SU-DHL-6 (cell line): Measurements from ENCODE around the gene ADD1.
A peak's percentile ranks its signal among the peaks of the same experiment; 100 is the strongest.

ENCODE experiments used
- H2AFZ ChIP-seq: fragments of 200-600 bp; sonication (generic); 2 replicates; pipeline ENCODE4 v1.6.1; 2014; ENCODE audit warnings: low read depth, mild to moderate bottlenecking, moderate library complexity, mixed read lengths, antibody characterized with exemption, low read length; ENCODE audit not compliant: severe bottlenecking
- H3F3A ChIP-seq: fragments of 200-600 bp; shearing (Covaris generic); 2 replicates; pipeline ENCODE4 v1.6.0; 2016; ENCODE audit warnings: antibody characterized with exemption, mild to moderate bottlenecking; ENCODE audit not compliant: insufficient read depth
- H3K27ac ChIP-seq: fragments of 200-600 bp; sonication (generic); 2 replicates; pipeline ENCODE4 v1.5.1; 2016; ENCODE audit warnings: low read depth, mild to moderate bottlenecking, low read length, moderate library complexity, mixed read lengths
- H3K27me3 ChIP-seq: fragments of 200-600 bp; sonication (generic), shearing (Covaris generic); 2 replicates; pipeline ENCODE4 v1.6.0; 2014; ENCODE audit warnings: mild to moderate bottlenecking, low read length
- H3K36me3 ChIP-seq: fragments of 200-600 bp; sonication (generic); 2 replicates; pipeline ENCODE4 v1.6.1; 2014; ENCODE audit warnings: mild to moderate bottlenecking, low read length, mixed read lengths
- H3K4me2 ChIP-seq: fragments of 300-600, 200-600 bp; shearing (Covaris generic), sonication (generic); 2 replicates; pipeline ENCODE4 v1.6.0; 2014; ENCODE audit warnings: low read length, low read depth, mild to moderate bottlenecking; ENCODE audit not compliant: poor library complexity, severe bottlenecking
- H3K4me3 ChIP-seq: fragments of 200-600 bp; sonication (generic); 2 replicates; pipeline ENCODE4 v1.5.1; 2014; ENCODE audit warnings: antibody characterized with exemption, low read length, mild to moderate bottlenecking, mixed read lengths; ENCODE audit not compliant: insufficient read depth, poor library complexity, severe bottlenecking
- H3K79me2 ChIP-seq: fragments of 200-600 bp; sonication (generic); 2 replicates; pipeline ENCODE4 v1.6.1; 2014; ENCODE audit warnings: mild to moderate bottlenecking, low read length, moderate library complexity; ENCODE audit not compliant: insufficient read depth
- H3K9ac ChIP-seq: fragments of 200-600 bp; sonication (generic); 2 replicates; pipeline ENCODE4 v1.7.0; 2014; ENCODE audit warnings: mild to moderate bottlenecking, low read length
- H3K9me2 ChIP-seq: fragments of 200-600 bp; sonication (generic); replicated peaks from 2 replicates; pipeline ENCODE4 v1.6.1; 2014; ENCODE audit warnings: low read length; ENCODE audit not compliant: insufficient read depth
- H3K9me3 ChIP-seq: fragments of 200-600 bp; sonication (generic); 2 replicates; pipeline ENCODE4 v1.6.1; 2014; ENCODE audit warnings: low read length, mixed read lengths; ENCODE audit not compliant: insufficient read depth
- H4K20me1 ChIP-seq: fragments of 200-600 bp; sonication (generic); 2 replicates; pipeline ENCODE4 v1.6.1; 2014; ENCODE audit warnings: low read depth, mild to moderate bottlenecking, antibody characterized with exemption, low read length, moderate library complexity, mixed read lengths
- EZH2phosphoT487 ChIP-seq: fragments of 200-600 bp; sonication (generic), shearing (Covaris generic); conservative IDR thresholded peaks from 2 replicates; pipeline ENCODE4 v1.6.1; 2018; ENCODE audit warnings: mild to moderate bottlenecking, antibody characterized with exemption, low read length, moderate library complexity, mixed read lengths
- TF ChIP-seq, protein P1 (sequence below): fragments of 200-600 bp; sonication (generic); IDR thresholded peaks from one replicate; pipeline ENCODE4 v1.5.1; 2017; ENCODE audit warnings: antibody characterized with exemption, mild to moderate bottlenecking, low read length, moderate library complexity; ENCODE audit not compliant: insufficient read depth, poor library complexity, severe bottlenecking

Gene ADD1, protein sequence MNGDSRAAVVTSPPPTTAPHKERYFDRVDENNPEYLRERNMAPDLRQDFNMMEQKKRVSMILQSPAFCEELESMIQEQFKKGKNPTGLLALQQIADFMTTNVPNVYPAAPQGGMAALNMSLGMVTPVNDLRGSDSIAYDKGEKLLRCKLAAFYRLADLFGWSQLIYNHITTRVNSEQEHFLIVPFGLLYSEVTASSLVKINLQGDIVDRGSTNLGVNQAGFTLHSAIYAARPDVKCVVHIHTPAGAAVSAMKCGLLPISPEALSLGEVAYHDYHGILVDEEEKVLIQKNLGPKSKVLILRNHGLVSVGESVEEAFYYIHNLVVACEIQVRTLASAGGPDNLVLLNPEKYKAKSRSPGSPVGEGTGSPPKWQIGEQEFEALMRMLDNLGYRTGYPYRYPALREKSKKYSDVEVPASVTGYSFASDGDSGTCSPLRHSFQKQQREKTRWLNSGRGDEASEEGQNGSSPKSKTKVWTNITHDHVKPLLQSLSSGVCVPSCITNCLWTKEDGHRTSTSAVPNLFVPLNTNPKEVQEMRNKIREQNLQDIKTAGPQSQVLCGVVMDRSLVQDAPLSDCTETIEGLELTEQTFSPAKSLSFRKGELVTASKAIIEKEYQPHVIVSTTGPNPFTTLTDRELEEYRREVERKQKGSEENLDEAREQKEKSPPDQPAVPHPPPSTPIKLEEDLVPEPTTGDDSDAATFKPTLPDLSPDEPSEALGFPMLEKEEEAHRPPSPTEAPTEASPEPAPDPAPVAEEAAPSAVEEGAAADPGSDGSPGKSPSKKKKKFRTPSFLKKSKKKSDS

DNA sequence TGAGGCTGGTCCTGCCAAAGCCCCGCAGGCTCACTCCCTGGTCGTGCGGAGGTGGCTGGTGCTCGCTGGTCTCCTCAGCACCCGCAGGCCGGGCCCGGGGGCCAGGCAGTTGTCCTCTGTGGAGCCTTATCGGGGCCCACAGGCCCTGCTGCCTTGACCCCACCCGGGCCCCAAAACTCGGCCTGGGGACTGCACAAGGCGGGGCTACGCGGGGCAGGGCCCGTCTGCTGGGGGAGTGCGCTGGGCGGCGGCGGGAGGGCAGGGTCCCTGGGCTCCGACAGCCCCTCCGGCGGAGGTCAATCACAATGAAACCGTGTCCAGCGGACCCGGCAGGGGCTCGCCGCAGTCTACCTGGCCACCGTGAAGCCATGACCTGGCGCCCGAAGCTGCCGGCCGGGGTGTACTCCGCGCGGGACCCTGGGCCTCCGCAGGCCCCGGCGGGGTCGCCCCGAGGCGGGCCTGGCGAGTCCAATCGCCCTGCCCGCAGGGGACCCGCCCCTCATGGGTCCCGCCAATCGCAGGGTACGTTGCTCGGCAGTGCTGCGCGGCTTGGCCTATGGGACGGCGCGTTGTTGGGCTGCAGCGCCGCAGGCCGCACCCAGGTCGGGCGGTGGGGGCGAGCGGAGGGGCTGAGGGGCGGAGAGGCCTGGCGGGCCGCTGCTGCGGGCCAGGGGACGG is at the start of gene ADD1:
Gene ADD1 (plus strand): TSS at position 582 of the 678 bp plus-strand sequence. CDS start 32,072 bp downstream, outside the sequence.
- Histone ChIP-seq H3K4me3 (peak within 1 kb of the TSS; percentile 85), H3F3A (no peaks in the 10 kb centered on the region), H3K9me3 (no peaks in the 10 kb centered on the region), H3K9ac (peak within 1 kb of the TSS; percentile 76), H3K79me2 (no peaks in the 10 kb centered on the region), H3K4me2 (peak within 1 kb of the TSS; percentile 74), H2AFZ (peak within 1 kb of the TSS; percentile 99), H3K9me2 (no peaks in the 10 kb centered on the region), H3K27ac (no peak within 1 kb of the TSS), H3K27me3 (no peaks in the 10 kb centered on the region), H3K36me3 (no peaks in the 10 kb centered on the region), H4K20me1 (peaks cover 13% of the 10 kb centered on the region; the same call in 1 of the 2 replicates)
- TF ChIP-seq, protein P1, sequence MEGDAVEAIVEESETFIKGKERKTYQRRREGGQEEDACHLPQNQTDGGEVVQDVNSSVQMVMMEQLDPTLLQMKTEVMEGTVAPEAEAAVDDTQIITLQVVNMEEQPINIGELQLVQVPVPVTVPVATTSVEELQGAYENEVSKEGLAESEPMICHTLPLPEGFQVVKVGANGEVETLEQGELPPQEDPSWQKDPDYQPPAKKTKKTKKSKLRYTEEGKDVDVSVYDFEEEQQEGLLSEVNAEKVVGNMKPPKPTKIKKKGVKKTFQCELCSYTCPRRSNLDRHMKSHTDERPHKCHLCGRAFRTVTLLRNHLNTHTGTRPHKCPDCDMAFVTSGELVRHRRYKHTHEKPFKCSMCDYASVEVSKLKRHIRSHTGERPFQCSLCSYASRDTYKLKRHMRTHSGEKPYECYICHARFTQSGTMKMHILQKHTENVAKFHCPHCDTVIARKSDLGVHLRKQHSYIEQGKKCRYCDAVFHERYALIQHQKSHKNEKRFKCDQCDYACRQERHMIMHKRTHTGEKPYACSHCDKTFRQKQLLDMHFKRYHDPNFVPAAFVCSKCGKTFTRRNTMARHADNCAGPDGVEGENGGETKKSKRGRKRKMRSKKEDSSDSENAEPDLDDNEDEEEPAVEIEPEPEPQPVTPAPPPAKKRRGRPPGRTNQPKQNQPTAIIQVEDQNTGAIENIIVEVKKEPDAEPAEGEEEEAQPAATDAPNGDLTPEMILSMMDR = no peak
- no peak for TF ChIP-seq EZH2phosphoT487

DNA sequence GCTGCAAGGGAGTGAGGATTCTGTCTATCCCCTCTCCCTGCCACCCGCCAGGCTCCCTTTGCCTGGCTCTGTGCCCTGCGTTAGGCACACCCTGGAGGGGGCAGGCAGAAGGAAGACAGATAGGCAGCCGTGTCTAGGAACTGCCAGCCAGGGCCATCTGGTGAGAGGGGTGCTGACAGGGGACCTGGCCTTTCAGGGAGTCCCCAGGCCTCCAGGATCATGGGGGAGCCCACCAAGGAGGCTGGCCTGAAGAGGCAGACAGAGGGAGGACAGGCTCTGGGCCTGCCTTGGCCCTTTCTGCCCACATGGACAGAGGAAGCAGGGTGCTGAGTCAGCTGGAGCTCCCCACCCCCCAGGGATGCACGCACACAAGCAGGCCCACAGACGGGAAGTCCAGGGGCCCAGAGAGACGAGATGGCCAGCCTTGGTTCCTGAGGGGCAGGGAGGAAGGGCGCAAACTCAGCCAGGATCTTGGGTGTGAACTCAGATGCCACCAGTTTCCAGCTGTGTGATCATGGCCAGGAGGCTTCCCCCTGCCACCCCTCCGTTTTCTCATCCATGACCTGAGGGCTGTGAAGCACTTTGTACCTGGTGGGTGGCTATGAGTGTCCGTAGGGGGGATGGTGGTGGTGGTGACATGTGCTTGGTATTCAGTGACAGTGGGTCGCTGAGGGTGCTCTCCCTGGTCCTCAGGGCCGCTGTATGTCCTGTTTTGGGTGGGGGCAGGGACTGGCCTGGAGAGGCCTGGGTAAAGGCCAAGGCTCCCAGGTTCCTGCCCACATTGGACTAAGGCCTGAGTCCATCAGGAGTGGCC is 49.0 kb upstream of the ADD1 start:
- no peaks in the 10 kb centered on the region for H4K20me1 ChIP-seq
- H3K9me2 ChIP-seq = no peaks in the 10 kb centered on the region
- H3K9ac ChIP-seq = no peak overlapping the region
- H3F3A ChIP-seq = no peaks in the 10 kb centered on the region
- no peaks in the 10 kb centered on the region; the same call in 1 of the 2 replicates for H3K27me3 ChIP-seq
- H3K27ac ChIP-seq = no peak overlapping the region
- H3K36me3 ChIP-seq = no peaks in the 10 kb centered on the region
- H3K4me2 ChIP-seq = no peak overlapping the region
- TF ChIP-seq, protein P1 = no peak
- no peak for TF ChIP-seq EZH2phosphoT487
- H3K79me2 ChIP-seq = no peaks in the 10 kb centered on the region
- H2AFZ ChIP-seq = no peak overlapping the region
- H3K4me3 ChIP-seq = no peak overlapping the region
- H3K9me3 ChIP-seq = no peaks in the 10 kb centered on the region

DNA sequence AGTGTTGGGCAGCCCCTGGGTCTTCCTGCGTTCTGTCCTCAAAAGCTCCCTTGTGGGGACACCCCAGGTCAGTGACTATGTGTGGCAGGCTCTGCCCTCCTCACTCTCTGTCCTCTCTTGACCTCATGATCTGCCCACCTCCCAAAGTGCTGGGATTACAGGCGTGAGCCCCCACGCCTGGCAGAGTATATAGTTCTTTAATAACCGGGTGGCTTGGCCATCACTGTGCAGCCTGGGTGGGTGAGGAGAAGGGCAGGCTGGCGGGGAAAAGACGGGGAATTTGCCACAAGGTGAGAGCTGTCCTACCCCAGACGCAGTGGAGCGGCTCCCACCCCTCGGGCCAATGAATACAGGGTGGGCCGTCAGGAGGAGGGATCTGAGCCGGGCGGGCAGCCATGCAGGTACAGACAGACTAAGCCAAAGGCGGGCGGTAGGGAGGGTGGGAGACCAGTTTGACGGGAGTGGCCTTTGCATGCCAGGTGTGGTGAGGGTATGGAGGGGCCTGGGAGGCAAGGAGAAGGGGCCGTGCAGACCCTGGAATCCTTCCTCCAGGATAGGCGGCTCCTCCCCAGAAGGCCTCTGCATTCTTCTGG is 48.2 kb upstream of the ADD1 start:
- no peak overlapping the region for H3K27ac ChIP-seq
- H3K27me3 ChIP-seq = no peaks in the 10 kb centered on the region; the same call in 1 of the 2 replicates
- no peak overlapping the region for H2AFZ ChIP-seq
- no peak for TF ChIP-seq EZH2phosphoT487
- TF ChIP-seq, protein P1 = no peak
- H3K4me2 ChIP-seq = no peak overlapping the region
- no peaks in the 10 kb centered on the region for H4K20me1 ChIP-seq
- H3K36me3 ChIP-seq = no peaks in the 10 kb centered on the region
- H3K9me3 ChIP-seq = no peaks in the 10 kb centered on the region
- no peaks in the 10 kb centered on the region for H3F3A ChIP-seq
- no peaks in the 10 kb centered on the region for H3K79me2 ChIP-seq
- H3K9ac ChIP-seq = no peak overlapping the region
- H3K9me2 ChIP-seq = no peaks in the 10 kb centered on the region
- no peak overlapping the region for H3K4me3 ChIP-seq
